Fibroblast of skin of left biceps (primary cell): ENCODE results near the gene TRIP6.

Experiments
- DNase-seq, 2 experiments: peaks; one replicate each; pipeline ENCODE4 v3.0.0-alpha.2; 2013; ENCODE audit warnings: low read depth in 2 of 2

The TRIP6 gene

GRCh38 chr7:100873599-100874299, 6.6 kb downstream of the TRIP6 start:
- no peak for DNase-seq

GRCh38 chr7:100874300-100874576, 7.1 kb downstream of the TRIP6 start:
- DNase-seq: no peak

GRCh38 chr7:100874577-100875355, 7.6 kb downstream of the TRIP6 start, which contains the start of gene SRRT:
Gene SRRT, plus strand, starts transcription at chr7:100875103. Its CDS starts 488 bp downstream, at chr7:100875591.
- DNase-seq: peak; percentile 94 to 95

GRCh38 chr7:100875356-100875751, 8.2 kb downstream of the TRIP6 start:
- DNase-seq: no peak

- DNase-seq: no peak
These were observed 10.8 kb downstream of the TRIP6 start for GRCh38 chr7:100878013-100878412.

- DNase-seq: no peak
These were observed 11.5 kb downstream of the TRIP6 start for GRCh38 chr7:100878685-100879084.

- no peak for DNase-seq
These were observed 12.6 kb downstream of the TRIP6 start for GRCh38 chr7:100879685-100880261.

- no peak for DNase-seq
These were observed 13.5 kb downstream of the TRIP6 start for GRCh38 chr7:100880645-100881044.

- no peak for DNase-seq
These were observed 13.9 kb downstream of the TRIP6 start for GRCh38 chr7:100881136-100881535.

GRCh38 chr7:100882201-100882600, 15.0 kb downstream of the TRIP6 start:
- no peak for DNase-seq

GRCh38 chr7:100882785-100883526, 15.8 kb downstream of the TRIP6 start:
- DNase-seq: no peak

- DNase-seq: no peak
These were observed 17.7 kb downstream of the TRIP6 start for GRCh38 chr7:100884736-100885439.

GRCh38 chr7:100885440-100886141, 18.4 kb downstream of the TRIP6 start:
- DNase-seq: no peak

GRCh38 chr7:100886142-100886935, 19.2 kb downstream of the TRIP6 start:
- DNase-seq: no peak

GRCh38 chr7:100886936-100887515, 19.8 kb downstream of the TRIP6 start:
- DNase-seq: no peak

GRCh38 chr7:100887516-100888290, 20.5 kb downstream of the TRIP6 start:
- DNase-seq: no peak

- DNase-seq: no peak
These were observed 21.3 kb downstream of the TRIP6 start for GRCh38 chr7:100888291-100888987.

GRCh38 chr7:100888988-100889750, 22.0 kb downstream of the TRIP6 start, which contains the start of gene UFSP1:
Gene UFSP1, minus strand, starts transcription at chr7:100889715. Its CDS starts 444 bp downstream, at chr7:100889271.
- DNase-seq: no peak
